ENCODE measurements around the gene SLC33A1. TPM values are rescaled to one million over a fixed set of nuclear protein-coding genes. Genes with fewer than 3 reads are reported as not detected.
A peak's percentile ranks its signal among the peaks of the same experiment; 100 is the strongest.

Gene SLC33A1
- total and polyA plus RNA-seq, 2 of the 13 experiments (the other 11 are each of a cell fraction or from before 2014, with no cell fraction given) = 20.0 to 32.1 TPM

DNA sequence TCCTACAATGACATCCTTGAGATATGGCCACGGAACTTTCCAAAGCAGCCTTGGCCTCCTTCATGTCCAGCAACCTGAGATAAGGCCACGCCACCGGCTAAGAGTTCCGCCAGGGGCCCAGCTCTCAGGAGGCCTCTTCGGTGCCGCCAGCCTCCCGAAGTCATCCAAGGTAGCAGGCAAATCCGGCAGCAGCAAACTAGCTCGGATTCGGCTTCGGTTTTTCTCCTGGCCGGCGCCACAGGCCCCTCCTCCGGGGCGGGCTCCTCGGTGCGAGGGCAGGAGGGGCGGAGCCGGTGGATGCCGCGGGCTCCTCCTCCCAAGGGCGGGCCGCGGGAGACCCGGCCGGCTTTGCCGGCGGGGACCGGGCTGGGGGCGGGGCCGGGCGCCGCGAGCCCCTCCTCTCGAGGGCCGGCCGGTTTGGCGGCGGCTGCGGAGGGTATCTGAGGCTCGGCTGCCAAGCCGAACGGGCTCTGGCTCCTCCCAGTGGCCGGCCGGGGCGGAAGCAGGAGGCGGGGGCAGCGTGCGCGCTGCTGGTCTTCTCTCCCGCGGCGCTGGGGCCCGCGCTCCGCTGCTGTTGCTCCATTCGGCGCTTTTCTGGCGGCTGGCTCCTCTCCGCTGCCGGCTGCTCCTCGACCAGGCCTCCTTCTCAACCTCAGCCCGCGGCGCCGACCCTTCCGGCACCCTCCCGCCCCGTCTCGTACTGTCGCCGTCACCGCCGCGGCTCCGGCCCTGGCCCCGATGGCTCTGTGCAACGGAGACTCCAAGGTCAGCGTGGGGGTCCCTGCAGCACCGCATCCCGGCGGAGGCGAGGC is 16.1 kb upstream of the SLC33A1 start, which contains the start of gene GMPS (continued):
- TF ChIP-seq, protein P1, sequence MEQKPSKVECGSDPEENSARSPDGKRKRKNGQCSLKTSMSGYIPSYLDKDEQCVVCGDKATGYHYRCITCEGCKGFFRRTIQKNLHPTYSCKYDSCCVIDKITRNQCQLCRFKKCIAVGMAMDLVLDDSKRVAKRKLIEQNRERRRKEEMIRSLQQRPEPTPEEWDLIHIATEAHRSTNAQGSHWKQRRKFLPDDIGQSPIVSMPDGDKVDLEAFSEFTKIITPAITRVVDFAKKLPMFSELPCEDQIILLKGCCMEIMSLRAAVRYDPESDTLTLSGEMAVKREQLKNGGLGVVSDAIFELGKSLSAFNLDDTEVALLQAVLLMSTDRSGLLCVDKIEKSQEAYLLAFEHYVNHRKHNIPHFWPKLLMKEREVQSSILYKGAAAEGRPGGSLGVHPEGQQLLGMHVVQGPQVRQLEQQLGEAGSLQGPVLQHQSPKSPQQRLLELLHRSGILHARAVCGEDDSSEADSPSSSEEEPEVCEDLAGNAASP (CRISPR knock-in tag; IDR thresholded peaks at IDR 0.05; ENCODE audit: borderline replicate concordance) = peak; percentile 66
- TF ChIP-seq ZKSCAN8 (CRISPR knock-in tag; IDR thresholded peaks at IDR 0.05; ENCODE audit: borderline replicate concordance) (peak; percentile 44; the same call in 1 of the 2 replicates), ZNF737 (CRISPR knock-in tag; IDR thresholded peaks at IDR 0.05; ENCODE audit: borderline replicate concordance) (no peak), NAIF1 (CRISPR knock-in tag; IDR thresholded peaks at IDR 0.05; ENCODE audit: borderline replicate concordance) (no peak), ZFP36L2 (CRISPR knock-in tag; IDR thresholded peaks at IDR 0.05) (no peak), PITX1 (CRISPR knock-in tag; IDR thresholded peaks at IDR 0.05) (0 out of 2 replicates have a peak, but pooled peaks have one; percentile 9), PLRG1 (conservative IDR thresholded peaks at IDR 0.05) (no peak), SRSF1 (optimal IDR thresholded peaks at IDR 0.05; ENCODE audit: low read depth, low read length) (no peak), NR2F1 (CRISPR knock-in tag; IDR thresholded peaks at IDR 0.05) (no peak), ZNF883 (CRISPR knock-in tag; IDR thresholded peaks at IDR 0.05; ENCODE audit: not compliant biosample characterization) (no peak), ZNF430 (CRISPR knock-in tag; IDR thresholded peaks at IDR 0.05) (peak; percentile 100), RBFOX2 (IDR thresholded peaks at IDR 0.05; ENCODE audit: low read depth, low read length) (peak; percentile 88), ZNF510 (CRISPR knock-in tag; IDR thresholded peaks at IDR 0.05; ENCODE audit: low read depth) (no peak; the same call in 1 of the 2 replicates), XBP1 (CRISPR knock-in tag; IDR thresholded peaks at IDR 0.05) (no peak), ZSCAN30 (CRISPR knock-in tag; IDR thresholded peaks at IDR 0.05) (no peak), MXI1 (IDR thresholded peaks at IDR 0.05; ENCODE audit: borderline replicate concordance, low read depth, low read length) (peak; percentile 79)
- TF ChIP-seq, protein P2, sequence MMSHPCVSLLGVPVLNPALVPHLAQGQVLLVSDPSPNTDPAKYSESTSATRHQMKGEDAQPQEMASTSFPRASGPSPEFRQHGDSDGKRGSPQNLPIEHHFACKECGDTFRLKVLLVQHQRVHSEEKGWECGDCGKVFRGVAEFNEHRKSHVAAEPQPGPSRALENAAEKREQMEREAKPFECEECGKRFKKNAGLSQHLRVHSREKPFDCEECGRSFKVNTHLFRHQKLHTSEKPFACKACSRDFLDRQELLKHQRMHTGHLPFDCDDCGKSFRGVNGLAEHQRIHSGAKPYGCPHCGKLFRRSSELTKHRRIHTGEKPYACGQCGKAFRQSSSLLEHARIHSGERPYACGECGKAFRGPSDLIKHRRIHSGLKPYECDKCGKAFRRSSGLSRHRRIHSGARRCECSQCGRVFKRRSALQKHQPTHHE (CRISPR knock-in tag; IDR thresholded peaks at IDR 0.05; ENCODE audit: borderline replicate concordance) = no peak
- TF ChIP-seq, protein P3, sequence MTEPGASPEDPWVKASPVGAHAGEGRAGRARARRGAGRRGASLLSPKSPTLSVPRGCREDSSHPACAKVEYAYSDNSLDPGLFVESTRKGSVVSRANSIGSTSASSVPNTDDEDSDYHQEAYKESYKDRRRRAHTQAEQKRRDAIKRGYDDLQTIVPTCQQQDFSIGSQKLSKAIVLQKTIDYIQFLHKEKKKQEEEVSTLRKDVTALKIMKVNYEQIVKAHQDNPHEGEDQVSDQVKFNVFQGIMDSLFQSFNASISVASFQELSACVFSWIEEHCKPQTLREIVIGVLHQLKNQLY (CRISPR knock-in tag; IDR thresholded peaks at IDR 0.05) = no peak
- TF ChIP-seq, protein P4, sequence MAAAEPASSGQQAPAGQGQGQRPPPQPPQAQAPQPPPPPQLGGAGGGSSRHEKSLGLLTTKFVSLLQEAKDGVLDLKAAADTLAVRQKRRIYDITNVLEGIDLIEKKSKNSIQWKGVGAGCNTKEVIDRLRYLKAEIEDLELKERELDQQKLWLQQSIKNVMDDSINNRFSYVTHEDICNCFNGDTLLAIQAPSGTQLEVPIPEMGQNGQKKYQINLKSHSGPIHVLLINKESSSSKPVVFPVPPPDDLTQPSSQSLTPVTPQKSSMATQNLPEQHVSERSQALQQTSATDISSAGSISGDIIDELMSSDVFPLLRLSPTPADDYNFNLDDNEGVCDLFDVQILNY (CRISPR knock-in tag; conservative IDR thresholded peaks at IDR 0.05) = no peak
- TF ChIP-seq, protein P5, sequence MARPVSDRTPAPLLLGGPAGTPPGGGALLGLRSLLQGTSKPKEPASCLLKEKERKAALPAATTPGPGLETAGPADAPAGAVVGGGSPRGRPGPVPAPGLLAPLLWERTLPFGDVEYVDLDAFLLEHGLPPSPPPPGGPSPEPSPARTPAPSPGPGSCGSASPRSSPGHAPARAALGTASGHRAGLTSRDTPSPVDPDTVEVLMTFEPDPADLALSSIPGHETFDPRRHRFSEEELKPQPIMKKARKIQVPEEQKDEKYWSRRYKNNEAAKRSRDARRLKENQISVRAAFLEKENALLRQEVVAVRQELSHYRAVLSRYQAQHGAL (CRISPR knock-in tag; IDR thresholded peaks at IDR 0.05; ENCODE audit: not compliant biosample characterization) = no peak
- TF ChIP-seq, protein P6, sequence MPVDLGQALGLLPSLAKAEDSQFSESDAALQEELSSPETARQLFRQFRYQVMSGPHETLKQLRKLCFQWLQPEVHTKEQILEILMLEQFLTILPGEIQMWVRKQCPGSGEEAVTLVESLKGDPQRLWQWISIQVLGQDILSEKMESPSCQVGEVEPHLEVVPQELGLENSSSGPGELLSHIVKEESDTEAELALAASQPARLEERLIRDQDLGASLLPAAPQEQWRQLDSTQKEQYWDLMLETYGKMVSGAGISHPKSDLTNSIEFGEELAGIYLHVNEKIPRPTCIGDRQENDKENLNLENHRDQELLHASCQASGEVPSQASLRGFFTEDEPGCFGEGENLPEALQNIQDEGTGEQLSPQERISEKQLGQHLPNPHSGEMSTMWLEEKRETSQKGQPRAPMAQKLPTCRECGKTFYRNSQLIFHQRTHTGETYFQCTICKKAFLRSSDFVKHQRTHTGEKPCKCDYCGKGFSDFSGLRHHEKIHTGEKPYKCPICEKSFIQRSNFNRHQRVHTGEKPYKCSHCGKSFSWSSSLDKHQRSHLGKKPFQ (CRISPR knock-in tag; IDR thresholded peaks at IDR 0.05; ENCODE audit: insufficient replicate concordance) = no peak
